ENCODE measurements around the gene SSC4D.
"Not testable (repeated sequence)": the region's sequence is repeated elsewhere in the genome, so short reads cannot be mapped to it uniquely, and the experiment has no call there.

SSC4D gene

DNA sequence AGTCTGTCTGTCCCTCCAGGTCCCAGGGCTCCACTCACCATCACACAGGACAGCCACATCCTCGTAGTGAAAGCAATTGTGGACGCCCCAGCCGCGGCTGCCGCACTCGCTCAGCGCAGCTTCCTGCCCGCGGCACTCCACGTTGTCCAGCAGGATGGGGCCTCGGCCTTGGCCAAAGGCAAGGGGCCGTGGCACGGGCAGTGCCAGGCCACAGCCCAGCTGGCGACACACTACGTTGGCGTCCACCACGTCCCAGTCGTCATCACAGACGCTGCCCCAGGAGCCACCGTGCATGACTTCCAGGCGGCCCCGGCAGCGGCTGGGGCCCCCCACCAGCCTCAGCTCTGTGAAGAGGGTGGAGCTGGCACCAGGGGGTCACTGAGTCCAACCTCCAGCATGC, 9.2 kb downstream of the SSC4D start:
- no peak overlapping the region for H3K27ac ChIP-seq (ENCODE audit: poor library complexity, severe bottlenecking)
- TF ChIP-seq, protein P1, sequence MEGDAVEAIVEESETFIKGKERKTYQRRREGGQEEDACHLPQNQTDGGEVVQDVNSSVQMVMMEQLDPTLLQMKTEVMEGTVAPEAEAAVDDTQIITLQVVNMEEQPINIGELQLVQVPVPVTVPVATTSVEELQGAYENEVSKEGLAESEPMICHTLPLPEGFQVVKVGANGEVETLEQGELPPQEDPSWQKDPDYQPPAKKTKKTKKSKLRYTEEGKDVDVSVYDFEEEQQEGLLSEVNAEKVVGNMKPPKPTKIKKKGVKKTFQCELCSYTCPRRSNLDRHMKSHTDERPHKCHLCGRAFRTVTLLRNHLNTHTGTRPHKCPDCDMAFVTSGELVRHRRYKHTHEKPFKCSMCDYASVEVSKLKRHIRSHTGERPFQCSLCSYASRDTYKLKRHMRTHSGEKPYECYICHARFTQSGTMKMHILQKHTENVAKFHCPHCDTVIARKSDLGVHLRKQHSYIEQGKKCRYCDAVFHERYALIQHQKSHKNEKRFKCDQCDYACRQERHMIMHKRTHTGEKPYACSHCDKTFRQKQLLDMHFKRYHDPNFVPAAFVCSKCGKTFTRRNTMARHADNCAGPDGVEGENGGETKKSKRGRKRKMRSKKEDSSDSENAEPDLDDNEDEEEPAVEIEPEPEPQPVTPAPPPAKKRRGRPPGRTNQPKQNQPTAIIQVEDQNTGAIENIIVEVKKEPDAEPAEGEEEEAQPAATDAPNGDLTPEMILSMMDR (IDR thresholded peaks at IDR 0.05; ENCODE audit: poor library complexity, severe bottlenecking) = no peak
- ATAC-seq (ENCODE audit: low read depth) = no peak

GRCh38 chr7:76397409-76398183, 11.9 kb downstream of the SSC4D start:
- Histone ChIP-seq H3K4me1 (ENCODE audit: insufficient read depth, poor library complexity, severe bottlenecking) (peaks cover 3% of the 10 kb centered on the region), H3K27ac (ENCODE audit: poor library complexity, severe bottlenecking) (peak overlapping the region; percentile 38), H3K36me3 (ENCODE audit: low read depth) (no peaks in the 10 kb centered on the region), H3K9me3 (ENCODE audit: severe bottlenecking) (no peaks in the 10 kb centered on the region), H3K4me3 (ENCODE audit: severe bottlenecking) (peak overlapping the region; percentile 38), H3K27me3 (ENCODE audit: insufficient read depth, poor library complexity, severe bottlenecking) (no peaks in the 10 kb centered on the region)
- TF ChIP-seq, protein P1 (IDR thresholded peaks at IDR 0.05; ENCODE audit: poor library complexity, severe bottlenecking) = no peak
- ATAC-seq (ENCODE audit: low read depth) (peak; percentile 56), DNase-seq (ENCODE audit: low spot score) (peak; percentile 81)

More for the DNA sequence above, 9.2 kb downstream of the SSC4D start:
- Histone ChIP-seq H3K4me3 (ENCODE audit: severe bottlenecking) (no peak overlapping the region), H3K36me3 (ENCODE audit: low read depth) (no peaks in the 10 kb centered on the region), H3K9me3 (ENCODE audit: severe bottlenecking) (no peaks in the 10 kb centered on the region), H3K27me3 (ENCODE audit: insufficient read depth, poor library complexity, severe bottlenecking) (no peaks in the 10 kb centered on the region), H3K4me1 (ENCODE audit: insufficient read depth, poor library complexity, severe bottlenecking) (peaks cover 3% of the 10 kb centered on the region)
- DNase-seq (ENCODE audit: low spot score) = no peak

GRCh38 chr7:76396864-76397263, 12.6 kb downstream of the SSC4D start:
- Histone ChIP-seq H3K27me3 (ENCODE audit: insufficient read depth, poor library complexity, severe bottlenecking) (no peaks in the 10 kb centered on the region), H3K9me3 (ENCODE audit: severe bottlenecking) (no peaks in the 10 kb centered on the region), H3K4me1 (ENCODE audit: insufficient read depth, poor library complexity, severe bottlenecking) (peaks cover 3% of the 10 kb centered on the region), H3K27ac (ENCODE audit: poor library complexity, severe bottlenecking) (peak overlapping the region; percentile 38), H3K36me3 (ENCODE audit: low read depth) (no peaks in the 10 kb centered on the region), H3K4me3 (ENCODE audit: severe bottlenecking) (peak overlapping the region; percentile 38)
- ATAC-seq (ENCODE audit: low read depth) (no peak), DNase-seq (ENCODE audit: low spot score) (no peak)
- TF ChIP-seq, protein P1 (IDR thresholded peaks at IDR 0.05; ENCODE audit: poor library complexity, severe bottlenecking) = no peak

DNA sequence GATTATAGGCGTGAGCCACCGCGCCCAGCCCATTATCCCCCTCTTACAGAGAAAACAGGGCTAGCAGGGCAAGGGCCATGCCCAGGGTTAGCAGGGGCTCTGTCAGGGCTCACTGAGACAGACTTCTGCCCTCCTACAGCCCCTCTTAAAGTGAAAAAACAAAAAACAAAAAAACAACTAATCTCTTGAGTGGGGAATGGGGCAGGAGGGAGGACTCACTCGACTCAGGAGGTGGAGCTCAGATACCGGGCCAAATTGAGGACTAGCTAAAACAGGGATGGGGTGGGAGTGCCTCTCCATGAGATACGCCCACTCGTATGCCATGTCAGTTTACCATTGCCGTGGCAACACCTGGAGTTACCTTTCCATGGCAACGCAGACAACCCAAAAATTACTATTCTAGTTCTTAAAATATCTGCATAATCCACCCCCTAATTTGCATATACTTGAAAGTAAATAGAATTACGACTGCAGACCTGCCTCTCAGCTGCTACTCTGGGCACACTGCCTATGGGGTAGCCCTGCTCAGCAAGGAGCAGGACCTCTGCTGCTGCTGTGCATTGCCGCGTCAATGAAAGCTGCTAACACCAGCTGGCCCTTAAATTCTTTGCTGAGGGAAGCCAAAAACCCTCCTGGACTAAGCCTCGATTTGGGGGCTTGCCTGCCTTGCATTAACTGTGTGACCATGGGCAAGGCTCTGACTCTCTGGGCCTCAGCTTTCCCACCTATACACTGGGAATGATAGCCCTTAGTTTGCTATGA, 13.4 kb downstream of the SSC4D start:
- Histone ChIP-seq H3K9me3 (ENCODE audit: severe bottlenecking) (no peaks in the 10 kb centered on the region), H3K4me1 (ENCODE audit: insufficient read depth, poor library complexity, severe bottlenecking) (peaks cover 3% of the 10 kb centered on the region), H3K27ac (ENCODE audit: poor library complexity, severe bottlenecking) (peak overlapping the region; percentile 38), H3K36me3 (ENCODE audit: low read depth) (no peaks in the 10 kb centered on the region), H3K27me3 (ENCODE audit: insufficient read depth, poor library complexity, severe bottlenecking) (no peaks in the 10 kb centered on the region), H3K4me3 (ENCODE audit: severe bottlenecking) (no peak overlapping the region)
- DNase-seq (ENCODE audit: low spot score) (no peak), ATAC-seq (ENCODE audit: low read depth) (no peak)
- TF ChIP-seq, protein P1 (IDR thresholded peaks at IDR 0.05; ENCODE audit: poor library complexity, severe bottlenecking) = no peak

DNA sequence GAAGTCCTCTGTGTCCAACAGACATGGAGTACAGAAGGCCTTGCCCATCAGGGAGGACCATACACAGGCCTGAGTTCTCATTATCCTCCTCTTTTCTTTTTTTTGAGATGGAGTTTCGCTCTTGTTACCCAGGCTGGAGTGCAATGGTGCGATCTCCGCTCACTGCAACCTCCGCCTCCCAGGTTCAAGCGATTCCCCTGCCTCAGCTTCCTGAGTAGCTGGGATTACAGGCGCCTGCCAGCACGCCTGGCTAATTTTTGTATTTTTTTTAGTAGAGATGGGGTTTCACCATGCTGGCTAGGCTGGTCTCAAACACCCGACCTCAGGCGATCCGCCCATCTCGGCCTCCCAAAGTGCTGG, 13.9 kb downstream of the SSC4D start:
- ATAC-seq (ENCODE audit: low read depth); H3K4me3 ChIP-seq (ENCODE audit: severe bottlenecking); H3K36me3 ChIP-seq (ENCODE audit: low read depth); H3K27me3 ChIP-seq (ENCODE audit: insufficient read depth, poor library complexity, severe bottlenecking); H3K9me3 ChIP-seq (ENCODE audit: severe bottlenecking); DNase-seq (ENCODE audit: low spot score); H3K4me1 ChIP-seq (ENCODE audit: insufficient read depth, poor library complexity, severe bottlenecking); H3K27ac ChIP-seq (ENCODE audit: poor library complexity, severe bottlenecking): not testable (repeated sequence)
